ENCODE measurements around the gene FTO.

DNA sequence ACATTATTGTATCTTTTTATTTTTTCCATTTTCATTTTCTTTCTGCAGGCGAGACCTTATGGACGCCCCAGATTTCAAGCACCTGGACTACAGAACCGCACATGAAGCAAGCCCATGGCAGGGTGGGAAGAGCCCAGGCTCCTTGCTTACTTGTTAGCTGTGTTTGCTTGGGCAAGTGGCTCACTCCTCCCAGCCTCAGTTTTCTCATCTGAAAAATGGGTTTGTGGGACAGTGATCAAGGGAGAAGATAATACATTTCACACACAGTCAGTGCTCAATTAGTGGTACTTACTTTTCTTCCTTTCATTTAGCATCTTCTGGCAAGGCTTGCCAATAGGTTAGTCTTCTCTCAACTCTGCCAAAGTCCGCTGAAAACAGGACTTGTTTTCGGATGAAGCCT lies 465.2 kb downstream of the FTO start:
- TF ChIP-seq, protein P1, sequence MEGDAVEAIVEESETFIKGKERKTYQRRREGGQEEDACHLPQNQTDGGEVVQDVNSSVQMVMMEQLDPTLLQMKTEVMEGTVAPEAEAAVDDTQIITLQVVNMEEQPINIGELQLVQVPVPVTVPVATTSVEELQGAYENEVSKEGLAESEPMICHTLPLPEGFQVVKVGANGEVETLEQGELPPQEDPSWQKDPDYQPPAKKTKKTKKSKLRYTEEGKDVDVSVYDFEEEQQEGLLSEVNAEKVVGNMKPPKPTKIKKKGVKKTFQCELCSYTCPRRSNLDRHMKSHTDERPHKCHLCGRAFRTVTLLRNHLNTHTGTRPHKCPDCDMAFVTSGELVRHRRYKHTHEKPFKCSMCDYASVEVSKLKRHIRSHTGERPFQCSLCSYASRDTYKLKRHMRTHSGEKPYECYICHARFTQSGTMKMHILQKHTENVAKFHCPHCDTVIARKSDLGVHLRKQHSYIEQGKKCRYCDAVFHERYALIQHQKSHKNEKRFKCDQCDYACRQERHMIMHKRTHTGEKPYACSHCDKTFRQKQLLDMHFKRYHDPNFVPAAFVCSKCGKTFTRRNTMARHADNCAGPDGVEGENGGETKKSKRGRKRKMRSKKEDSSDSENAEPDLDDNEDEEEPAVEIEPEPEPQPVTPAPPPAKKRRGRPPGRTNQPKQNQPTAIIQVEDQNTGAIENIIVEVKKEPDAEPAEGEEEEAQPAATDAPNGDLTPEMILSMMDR (IDR thresholded peaks at IDR 0.05; ENCODE audit: poor library complexity, severe bottlenecking), result no peak
- TF ChIP-seq POLR2AphosphoS5 (IDR thresholded peaks at IDR 0.05), result no peak
- TF ChIP-seq SMC3 (conservative IDR thresholded peaks at IDR 0.05; ENCODE audit: poor library complexity), result no peak
- TF ChIP-seq RAD21 (conservative IDR thresholded peaks at IDR 0.05), result no peak
- no peak for TF ChIP-seq EZH2 (IDR thresholded peaks at IDR 0.05; ENCODE audit: borderline replicate concordance, insufficient read depth, low read length, poor library complexity, severe bottlenecking)
- TF ChIP-seq TAF1 (IDR thresholded peaks at IDR 0.05; ENCODE audit: low read depth), result no peak
- TF ChIP-seq REST (IDR thresholded peaks at IDR 0.05; ENCODE audit: borderline replicate concordance), result no peak
- TF ChIP-seq EP300 (conservative IDR thresholded peaks at IDR 0.05; ENCODE audit: poor library complexity, severe bottlenecking), result no peak
- TF ChIP-seq MXI1 (conservative IDR thresholded peaks at IDR 0.05; ENCODE audit: poor library complexity, severe bottlenecking), result no peak

All from neural cell (in vitro differentiated cells).